ENCODE results near the gene GALNT17. TPM values are rescaled to one million over a fixed set of nuclear protein-coding genes. Genes with fewer than 3 reads are reported as not detected.
A peak's percentile ranks its signal among the peaks of the same experiment; 100 is the strongest.

The GALNT17 gene
- total and polyA plus RNA-seq, 2 experiments from 2014 or later, result 11.1 to 65.6 TPM

GRCh38 chr7:71363627-71364026, 231.7 kb downstream of the GALNT17 start:
- Mint-ChIP-seq H3K27me3 (ENCODE audit: insufficient read depth, low read depth, poor library complexity) (peaks cover 3% of the 10 kb centered on the region), H3K4me1 (peaks cover 17% of the 10 kb centered on the region), H3K36me3 (ENCODE audit: low read depth) (peaks cover 30% of the 10 kb centered on the region), H3K4me3 (no peak overlapping the region), H3K27ac (no peak overlapping the region), H3K9me3 (peaks cover 30% of the 10 kb centered on the region)
- Histone ChIP-seq H3F3A (replicated peaks; ENCODE audit: low read depth) (no peaks in the 10 kb centered on the region), H4K20me1 (replicated peaks; ENCODE audit: insufficient read depth) (no peaks in the 10 kb centered on the region), H3K79me2 (replicated peaks; ENCODE audit: insufficient read depth) (peaks cover 28% of the 10 kb centered on the region), H2AFZ (no peak overlapping the region), H3K9me2 (ENCODE audit: insufficient read depth) (peaks cover 4% of the 10 kb centered on the region; the same call in 1 of the 2 replicates), H3K27me3 (ENCODE audit: insufficient read depth) (no peaks in the 10 kb centered on the region), H3K4me3 (no peak overlapping the region), H3K4me2 (no peak overlapping the region), H3K4me1 (ENCODE audit: insufficient read depth) (peaks cover 13% of the 10 kb centered on the region), H3K36me3 (ENCODE audit: insufficient read depth) (no peaks in the 10 kb centered on the region), H3K27ac (ENCODE audit: low read depth) (peak overlapping the region; percentile 66; the same call in 1 of the 2 replicates)
- no peak for ATAC-seq
- no peak for DNase-seq (ENCODE audit: low spot score)
- no peak for TF ChIP-seq ETS1 (IDR thresholded peaks at IDR 0.05)
- no peak for TF ChIP-seq STAT1 (IDR thresholded peaks at IDR 0.05; ENCODE audit: unreplicated experiment)
- TF ChIP-seq REST (IDR thresholded peaks at IDR 0.05; ENCODE audit: unreplicated experiment), result no peak
- TF ChIP-seq JUNB (IDR thresholded peaks at IDR 0.05; ENCODE audit: unreplicated experiment), result no peak
- TF ChIP-seq EZH2 (IDR thresholded peaks at IDR 0.05; ENCODE audit: low read depth, unreplicated experiment), result no peak
- TF ChIP-seq CREB1 (CRISPR knock-in tag; IDR thresholded peaks at IDR 0.05; ENCODE audit: low read depth), result no peak
- TF ChIP-seq ZNF462 (CRISPR knock-in tag; IDR thresholded peaks at IDR 0.05), result no peak
- TF ChIP-seq CTCF (conservative IDR thresholded peaks at IDR 0.05; ENCODE audit: low read depth in 2 of 2), result no peak
- no peak for TF ChIP-seq ZNF331 (CRISPR knock-in tag; IDR thresholded peaks at IDR 0.05; ENCODE audit: low read depth)
- no peak for TF ChIP-seq EZH2phosphoT487 (IDR thresholded peaks at IDR 0.05; ENCODE audit: unreplicated experiment)
- TF ChIP-seq POLR2AphosphoS5 (IDR thresholded peaks at IDR 0.05; ENCODE audit: low read depth), result no peak
- TF ChIP-seq ZNF114 (CRISPR knock-in tag; IDR thresholded peaks at IDR 0.05), result no peak

All from GM23338 (cell line).